ENCODE measurements around the gene LENEP.

LENEP gene

GRCh38 chr1:155026588-155026987 lies 33.2 kb downstream of the LENEP start:
- DNase-seq (ENCODE audit: low read depth), result no peak

GRCh38 chr1:155029513-155030242 lies 36.3 kb downstream of the LENEP start:
- no peak for DNase-seq (ENCODE audit: low read depth)

- DNase-seq (ENCODE audit: low read depth), result no peak
These were observed 36.9 kb downstream of the LENEP start for GRCh38 chr1:155030243-155030795.

- DNase-seq (ENCODE audit: low read depth), result no peak
These were observed 37.5 kb downstream of the LENEP start for GRCh38 chr1:155030899-155031298.

GRCh38 chr1:155032886-155033285 lies 39.5 kb downstream of the LENEP start:
- DNase-seq (ENCODE audit: low read depth), result no peak

GRCh38 chr1:155033524-155033923 lies 40.1 kb downstream of the LENEP start, which contains the start of the genes DCST1 and DCST2:
TSS of gene DCST1 (plus strand) at chr1:155033824. CDS start at chr1:155034037, 213 bp downstream.
TSS of gene DCST2 (minus strand) at chr1:155033781. CDS start at chr1:155033701, 80 bp downstream.
- no peak for DNase-seq (ENCODE audit: low read depth)

GRCh38 chr1:155034318-155035208 lies 41.2 kb downstream of the LENEP start:
- DNase-seq (ENCODE audit: low read depth), result no peak

GRCh38 chr1:155035936-155036335 lies 42.5 kb downstream of the LENEP start:
- no peak for DNase-seq (ENCODE audit: low read depth)

- DNase-seq (ENCODE audit: low read depth), result no peak
These were observed 43.7 kb downstream of the LENEP start for GRCh38 chr1:155037043-155037442.

GRCh38 chr1:155037851-155038441 lies 44.6 kb downstream of the LENEP start:
- DNase-seq (ENCODE audit: low read depth), result no peak

- no peak for DNase-seq (ENCODE audit: low read depth)
These were observed 45.4 kb downstream of the LENEP start for GRCh38 chr1:155038602-155039307.

GRCh38 chr1:155039308-155039669 lies 45.9 kb downstream of the LENEP start:
- no peak for DNase-seq (ENCODE audit: low read depth)

- no peak for DNase-seq (ENCODE audit: low read depth)
These were observed 47.1 kb downstream of the LENEP start for GRCh38 chr1:155040358-155041093.

- DNase-seq (ENCODE audit: low read depth), result no peak
These were observed 49.4 kb downstream of the LENEP start for GRCh38 chr1:155042789-155043188.

- no peak for DNase-seq (ENCODE audit: low read depth)
These were observed 49.9 kb downstream of the LENEP start for GRCh38 chr1:155043301-155043702.

GRCh38 chr1:155043793-155044192 lies 50.4 kb downstream of the LENEP start:
- DNase-seq (ENCODE audit: low read depth), result no peak

Data from HS-27A (cell line).